Osteocyte (in vitro differentiated cells): Measurements from ENCODE around the gene VSIR. TPM values are rescaled to one million over a fixed set of nuclear protein-coding genes. Genes with fewer than 3 reads are reported as not detected.
A peak's percentile ranks its signal among the peaks of the same experiment; 100 is the strongest.

Experiments used
- DNase-seq: peaks from one replicate; pipeline ENCODE4 v3.0.0; 2021; ENCODE audit warnings: mixed read lengths; ENCODE audit not compliant: unreplicated experiment; ENCODE audit errors: extremely low spot score
- H3K27ac Mint-ChIP-seq: one replicate; pipeline ENCODE4 v1.8.0; 2021; ENCODE audit warnings: mild to moderate bottlenecking, mixed read lengths; ENCODE audit not compliant: unreplicated experiment
- H3K27me3 Mint-ChIP-seq: one replicate; pipeline ENCODE4 v1.8.0; 2021; ENCODE audit warnings: mixed read lengths; ENCODE audit not compliant: unreplicated experiment
- H3K36me3 Mint-ChIP-seq: one replicate; pipeline ENCODE4 v1.8.0; 2021; ENCODE audit warnings: mixed read lengths; ENCODE audit not compliant: unreplicated experiment
- H3K4me1 Mint-ChIP-seq: one replicate; pipeline ENCODE4 v1.8.0; 2021; ENCODE audit warnings: mixed read lengths; ENCODE audit not compliant: unreplicated experiment
- H3K4me3 Mint-ChIP-seq: one replicate; pipeline ENCODE4 v1.8.0; 2021; ENCODE audit warnings: mild to moderate bottlenecking, moderate library complexity, mixed read lengths; ENCODE audit not compliant: unreplicated experiment
- H3K9me3 Mint-ChIP-seq: one replicate; pipeline ENCODE4 v1.8.0; 2021; ENCODE audit warnings: mixed read lengths; ENCODE audit not compliant: unreplicated experiment
- CTCF ChIP-seq: fragments of 200-600 bp; sonication (generic); IDR thresholded peaks from 2 replicates; pipeline ENCODE4 v1.5.0; 2021; ENCODE audit warnings: antibody characterized with exemption, mild to moderate bottlenecking, moderate library complexity
- total RNA-seq: library from RNA; stranded (reverse); gene quantifications from 2 replicates; pipeline ENCODE4 v1.2.1, GENCODE V29; 2021

Gene VSIR
- total RNA-seq, 1 donor from 2014 or later = 0.75 TPM

DNA sequence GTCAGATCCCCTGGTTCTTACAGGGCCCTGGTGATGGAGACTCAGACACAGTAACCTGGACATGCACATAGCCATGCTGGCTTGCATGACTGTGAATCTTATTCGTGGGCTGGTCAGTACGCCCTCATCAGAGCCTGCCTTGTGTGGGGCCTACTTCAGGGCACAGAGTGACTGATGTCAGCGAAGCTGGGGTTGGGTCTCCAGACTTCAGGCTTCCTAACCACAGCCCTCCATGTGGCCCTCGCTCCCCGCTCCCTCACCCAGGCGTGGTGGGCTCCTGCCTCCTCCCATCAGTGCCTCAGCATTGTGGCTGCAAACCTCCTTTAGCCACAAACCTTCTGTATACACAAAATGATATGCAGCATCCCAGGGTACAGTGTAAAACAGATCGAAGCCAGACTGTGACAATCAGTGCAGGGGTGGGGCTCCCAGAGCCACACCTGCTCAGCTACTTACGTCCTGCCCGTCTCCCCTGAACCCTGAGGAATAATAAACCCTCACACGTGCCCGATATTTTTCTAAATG is 46.7 kb downstream of the VSIR start:
- no peak overlapping the region for H3K4me3 Mint-ChIP-seq
- H3K27me3 Mint-ChIP-seq = peaks cover 14% of the 10 kb centered on the region
- no peaks in the 10 kb centered on the region for H3K9me3 Mint-ChIP-seq
- peaks cover 5% of the 10 kb centered on the region for H3K4me1 Mint-ChIP-seq
- no peak for DNase-seq
- H3K36me3 Mint-ChIP-seq = no peaks in the 10 kb centered on the region
- no peak overlapping the region for H3K27ac Mint-ChIP-seq
- TF ChIP-seq CTCF = no peak

- Mint-ChIP-seq H3K4me1 (peaks cover 5% of the 10 kb centered on the region), H3K36me3 (no peaks in the 10 kb centered on the region), H3K27me3 (peaks cover 19% of the 10 kb centered on the region), H3K4me3 (no peak overlapping the region), H3K27ac (no peak overlapping the region), H3K9me3 (no peaks in the 10 kb centered on the region)
- DNase-seq = no peak
- peak; percentile 36 for TF ChIP-seq CTCF
These were observed 47.2 kb downstream of the VSIR start for GRCh38 chr10:71725998-71726579.

DNA sequence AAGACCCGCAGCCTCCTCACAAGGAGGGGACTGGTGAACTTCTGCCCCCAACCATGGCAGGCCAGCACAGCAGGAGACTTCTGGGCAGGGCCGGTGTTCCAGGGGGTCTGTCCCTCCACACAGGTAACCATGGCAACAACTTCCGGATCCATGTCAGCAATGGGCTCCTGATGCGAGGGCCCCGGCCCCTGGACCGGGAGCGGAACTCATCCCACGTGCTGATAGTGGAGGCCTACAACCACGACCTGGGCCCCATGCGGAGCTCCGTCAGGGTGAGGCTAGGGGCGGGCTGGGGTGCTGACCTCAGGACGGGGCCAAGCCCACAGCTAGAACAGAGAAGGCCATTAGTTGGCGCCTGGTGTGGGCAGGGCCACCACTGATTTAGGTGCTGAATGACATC is 48.1 kb downstream of the VSIR start:
- Mint-ChIP-seq H3K4me3 (no peak overlapping the region), H3K9me3 (no peaks in the 10 kb centered on the region), H3K27me3 (peaks cover 27% of the 10 kb centered on the region), H3K27ac (no peak overlapping the region), H3K36me3 (no peaks in the 10 kb centered on the region), H3K4me1 (peaks cover 5% of the 10 kb centered on the region)
- DNase-seq = no peak
- TF ChIP-seq CTCF = no peak

- Mint-ChIP-seq H3K9me3 (no peaks in the 10 kb centered on the region), H3K27ac (no peak overlapping the region), H3K27me3 (peaks cover 28% of the 10 kb centered on the region), H3K4me3 (no peak overlapping the region), H3K36me3 (no peaks in the 10 kb centered on the region), H3K4me1 (peaks cover 5% of the 10 kb centered on the region)
- DNase-seq = no peak
- no peak for TF ChIP-seq CTCF
These were observed 48.8 kb downstream of the VSIR start for GRCh38 chr10:71724539-71724938.

DNA sequence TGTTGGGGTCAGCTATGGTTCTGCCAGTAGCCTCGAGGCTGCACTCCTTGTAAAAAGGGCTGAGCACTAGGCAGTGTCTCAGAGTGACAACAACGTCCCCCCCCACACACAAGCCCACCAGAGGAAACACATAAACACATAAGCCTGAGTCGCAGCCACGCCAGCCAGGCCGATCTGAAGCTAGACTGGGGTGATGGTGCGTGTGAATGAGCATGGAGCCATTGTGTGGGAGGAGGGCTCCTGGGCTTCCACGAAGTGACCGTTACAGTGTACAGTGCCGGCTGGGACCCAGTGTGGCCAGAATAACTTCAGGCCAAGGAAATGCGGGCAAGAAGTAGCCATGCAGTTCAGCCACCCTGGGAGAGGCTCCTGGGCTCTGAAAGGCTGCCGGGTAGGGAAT is 50.0 kb downstream of the VSIR start:
- Mint-ChIP-seq H3K36me3 (no peaks in the 10 kb centered on the region), H3K27ac (no peak overlapping the region), H3K4me1 (no peaks in the 10 kb centered on the region), H3K9me3 (no peaks in the 10 kb centered on the region), H3K27me3 (peaks cover 28% of the 10 kb centered on the region), H3K4me3 (no peak overlapping the region)
- TF ChIP-seq CTCF = no peak
- DNase-seq = no peak
